BJ (cell line): ENCODE data around the gene VWCE. TPM values are rescaled to one million over a fixed set of nuclear protein-coding genes. Genes with fewer than 3 reads are reported as not detected.
"Not testable (repeated sequence)": the region's sequence is repeated elsewhere in the genome, so short reads cannot be mapped to it uniquely, and the experiment has no call there.

Source experiments
- CTCF ChIA-PET: fragments of 350-600 bp; formaldehyde crosslinking; extraction: SDS; loops from one replicate; lab custom pipeline; 2021; ENCODE audit warnings: antibody characterized with exemption, inconsistent platforms; lab: Yijun Ruan, JAX
- POLR2A ChIA-PET: fragments of 300-600 bp; sonication (Branson Sonifier 250); formaldehyde crosslinking; extraction: SDS; loops from one replicate; lab custom pipeline; 2021; ENCODE audit warnings: antibody characterized with exemption; lab: Charles Lee
- DNase-seq: peaks from one replicate; pipeline ENCODE4 v3.0.0-alpha.2; 2011; ENCODE audit warnings: low read depth
- H3K27me3 ChIP-seq: 2 replicates; pipeline ENCODE4 v1.6.0; 2011; ENCODE audit warnings: low read length; ENCODE audit not compliant: control insufficient read depth, insufficient read depth
- H3K36me3 ChIP-seq: 2 replicates; pipeline ENCODE4 v1.5.1; 2011; ENCODE audit warnings: low read length; ENCODE audit not compliant: control insufficient read depth, insufficient read depth
- H3K4me3 ChIP-seq: 2 replicates; pipeline ENCODE4 v1.5.1; 2011; ENCODE audit warnings: low read depth, mild to moderate bottlenecking, control low read depth, low read length
- polyA plus RNA-seq: library from polyadenylated mRNA; depleted of rRNA; stranded (reverse); fragments of >200 nt; gene quantifications from 2 replicates; pipeline ENCODE4 v1.2.3, GENCODE V29; 2011

The VWCE gene
- polyA plus RNA-seq, 1 experiment: 1.4 TPM

DNA sequence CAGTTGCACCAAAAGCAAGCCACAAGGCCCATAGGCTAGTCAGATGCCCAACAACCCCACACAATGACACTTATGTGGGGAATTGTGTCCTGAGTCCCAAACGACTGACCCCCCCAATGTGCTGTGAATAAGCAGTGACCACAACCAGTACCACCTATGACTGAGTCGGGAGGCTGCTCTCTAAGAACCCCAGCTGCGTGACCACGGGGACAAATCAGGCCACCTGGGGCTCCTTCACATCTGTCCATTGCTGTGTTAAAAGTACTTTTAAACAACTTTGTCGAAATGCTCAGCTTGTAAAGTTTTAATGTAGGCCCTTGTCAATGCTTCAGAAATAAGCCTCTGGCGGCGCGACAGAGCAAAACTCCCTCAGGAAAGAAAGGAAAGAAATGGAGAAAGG lies 54.8 kb downstream of the VWCE start:
- POLR2A ChIA-PET, DNase-seq, H3K4me3 ChIP-seq, H3K36me3 ChIP-seq, H3K27me3 ChIP-seq, CTCF ChIA-PET: not testable (repeated sequence)

DNA sequence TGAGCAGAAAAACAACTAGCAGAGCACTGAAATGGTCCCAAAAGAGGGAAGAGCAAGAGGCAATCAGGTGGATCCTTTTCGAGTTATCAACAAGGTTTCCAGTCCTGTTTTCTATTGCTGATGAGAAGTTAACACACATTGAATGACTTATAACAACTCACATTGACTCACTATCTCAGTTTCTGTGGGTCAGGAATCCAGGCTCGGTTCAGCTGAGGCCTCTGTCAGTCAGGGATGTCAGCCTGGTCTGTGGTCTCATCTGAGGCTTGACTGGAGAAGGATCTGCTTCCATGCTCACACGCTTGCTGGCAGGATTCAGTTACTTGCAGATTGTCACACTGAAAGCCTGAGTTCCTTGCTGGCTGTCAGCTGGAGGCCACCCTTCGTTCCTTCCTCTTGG lies 58.0 kb downstream of the VWCE start:
- H3K27me3 ChIP-seq, DNase-seq, POLR2A ChIA-PET, H3K36me3 ChIP-seq, H3K4me3 ChIP-seq, CTCF ChIA-PET: not testable (repeated sequence)

DNA sequence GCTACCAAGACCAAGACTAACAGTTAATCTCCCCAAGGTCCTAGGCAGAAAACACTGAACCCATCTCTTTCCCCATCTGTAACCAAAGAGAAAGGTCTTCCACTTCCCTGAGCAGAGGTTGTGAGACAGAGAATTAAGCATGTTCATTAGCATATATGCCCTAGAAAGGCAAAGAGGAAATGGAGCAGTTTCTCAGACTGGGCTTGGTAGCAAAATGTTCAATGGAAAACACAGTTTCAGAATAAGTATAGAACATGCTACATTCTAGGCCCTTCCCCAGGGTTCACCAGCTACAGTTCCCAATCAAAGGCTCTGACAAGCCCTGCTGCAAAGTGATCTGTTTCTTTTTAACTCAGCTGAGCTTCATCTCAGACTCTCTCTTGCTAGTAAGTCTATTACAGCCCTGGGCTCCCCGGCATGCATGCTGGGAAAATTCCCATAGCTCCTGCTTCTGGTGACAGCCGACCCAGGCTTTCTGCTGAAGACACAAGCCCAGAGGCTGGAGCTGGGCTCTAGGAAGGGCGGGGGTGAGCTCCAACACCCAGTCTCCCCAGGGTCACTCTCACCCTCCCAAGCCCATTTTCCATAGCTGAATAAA lies 62.5 kb downstream of the VWCE start:
- DNase-seq, H3K4me3 ChIP-seq, POLR2A ChIA-PET, H3K36me3 ChIP-seq, CTCF ChIA-PET, H3K27me3 ChIP-seq: not testable (repeated sequence)

DNA sequence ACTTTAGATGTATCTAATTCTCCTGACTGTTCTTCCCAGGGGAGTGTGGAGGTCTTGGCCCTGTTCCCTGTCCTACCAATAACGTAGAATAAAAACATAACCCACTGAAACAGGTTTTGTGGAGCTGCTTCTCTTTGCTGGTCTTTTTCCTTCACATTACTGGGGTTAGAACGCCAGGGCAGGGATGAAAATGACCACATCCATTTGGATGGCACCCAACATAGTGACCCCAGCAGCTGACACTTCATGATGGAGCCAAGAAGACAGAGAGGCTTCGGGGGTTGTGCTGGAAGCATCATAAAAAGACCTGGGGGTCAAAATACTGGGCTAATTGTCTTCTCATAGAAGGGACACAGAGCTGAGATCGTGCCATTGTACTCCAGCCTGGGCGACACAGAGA lies 63.5 kb downstream of the VWCE start:
- H3K4me3 ChIP-seq, POLR2A ChIA-PET, H3K27me3 ChIP-seq, H3K36me3 ChIP-seq, DNase-seq, CTCF ChIA-PET: not testable (repeated sequence)

DNA sequence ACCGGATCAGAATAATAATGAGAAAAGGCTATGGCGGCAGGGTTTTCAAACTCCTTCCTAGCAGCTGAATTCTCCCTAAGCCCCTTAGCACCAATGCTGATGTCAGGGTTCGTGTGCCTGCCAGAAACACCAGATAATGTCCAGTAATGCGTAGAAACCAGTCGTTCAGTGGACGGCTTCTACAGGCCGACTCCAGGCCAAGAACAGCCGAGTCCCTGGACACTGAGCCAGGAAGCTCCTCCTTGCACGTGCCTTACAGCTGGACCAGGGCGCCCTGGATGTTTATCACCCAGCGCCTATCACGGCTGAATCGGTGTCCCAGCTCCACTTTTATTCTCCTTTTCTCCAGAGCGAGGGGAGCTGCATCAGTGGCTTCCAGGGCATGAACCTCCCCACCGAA lies 64.1 kb downstream of the VWCE start:
- H3K36me3 ChIP-seq, H3K4me3 ChIP-seq, DNase-seq, CTCF ChIA-PET, H3K27me3 ChIP-seq, POLR2A ChIA-PET: not testable (repeated sequence)

DNA sequence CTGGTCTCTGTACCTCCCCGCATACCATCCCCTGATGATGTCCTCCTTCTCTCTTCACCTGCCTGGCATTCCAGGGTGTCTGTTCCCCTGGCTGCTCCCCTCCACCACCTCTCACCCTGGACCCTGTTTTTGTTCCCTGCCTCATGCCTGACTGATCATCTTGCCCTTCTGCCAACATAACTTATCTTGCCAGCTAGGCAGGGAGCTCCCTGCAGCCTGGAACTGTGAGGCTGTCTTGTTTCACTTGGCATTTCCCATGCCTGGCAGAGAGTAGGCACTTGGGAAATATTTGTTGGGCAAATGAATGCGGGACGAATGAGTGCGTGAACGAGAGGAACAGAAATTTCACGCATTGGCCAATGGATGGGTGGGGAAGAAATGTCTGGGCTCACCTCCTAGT lies 65.7 kb downstream of the VWCE start:
- H3K27me3 ChIP-seq, H3K36me3 ChIP-seq, POLR2A ChIA-PET, H3K4me3 ChIP-seq, CTCF ChIA-PET, DNase-seq: not testable (repeated sequence)

DNA sequence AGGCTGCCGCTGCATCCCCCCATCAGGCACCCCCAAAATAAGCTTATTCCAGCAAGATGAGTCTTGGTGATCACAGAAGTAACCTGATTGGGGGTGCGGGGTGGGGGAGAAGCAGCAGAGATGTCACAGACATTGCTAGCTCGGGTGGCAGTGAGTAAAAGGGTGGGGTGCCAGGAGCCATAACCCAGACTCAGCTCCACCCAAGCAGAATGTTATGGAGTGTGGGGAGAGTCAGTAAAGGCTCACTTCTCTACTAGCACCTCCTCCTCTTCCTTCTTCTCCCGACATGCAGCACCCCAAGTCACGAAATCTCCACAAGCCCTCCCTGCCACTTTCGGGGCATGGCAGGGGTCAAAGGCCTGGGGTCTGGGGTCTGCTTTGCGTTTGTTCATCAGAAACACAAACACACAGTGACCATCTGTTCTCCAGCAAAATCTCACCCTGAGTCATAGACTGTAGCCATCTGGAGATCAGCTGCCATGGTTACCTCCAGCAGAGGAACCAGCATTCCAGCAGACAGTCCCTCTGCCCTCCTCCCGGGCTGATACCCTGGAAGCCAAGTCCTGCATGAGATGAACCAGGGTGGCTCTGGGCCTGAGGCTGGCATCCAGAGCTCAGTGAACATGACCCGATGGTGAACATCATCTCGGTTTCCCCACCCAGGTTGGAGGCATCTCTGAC lies 68.5 kb downstream of the VWCE start:
- H3K36me3 ChIP-seq, H3K27me3 ChIP-seq, CTCF ChIA-PET, H3K4me3 ChIP-seq, DNase-seq, POLR2A ChIA-PET: not testable (repeated sequence)

DNA sequence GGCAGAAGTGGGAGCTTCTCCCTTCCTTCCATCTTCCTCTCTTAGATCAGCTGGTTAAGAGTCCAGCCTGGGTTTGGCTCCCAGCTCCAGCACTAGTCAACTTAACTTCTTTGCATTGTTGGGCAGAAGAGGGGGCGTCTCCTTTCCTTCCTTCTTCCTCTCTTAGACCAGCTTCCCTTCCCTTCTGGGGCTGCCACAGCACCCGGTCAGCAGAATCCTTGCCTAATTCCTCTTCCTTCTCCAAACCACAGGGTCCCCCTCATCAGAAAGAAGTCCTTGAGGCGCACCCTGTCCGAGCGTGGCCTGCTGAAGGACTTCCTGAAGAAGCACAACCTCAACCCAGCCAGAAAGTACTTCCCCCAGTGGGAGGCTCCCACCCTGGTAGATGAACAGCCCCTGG lies 72.4 kb downstream of the VWCE start:
- DNase-seq, CTCF ChIA-PET, H3K36me3 ChIP-seq, H3K4me3 ChIP-seq, POLR2A ChIA-PET, H3K27me3 ChIP-seq: not testable (repeated sequence)

DNA sequence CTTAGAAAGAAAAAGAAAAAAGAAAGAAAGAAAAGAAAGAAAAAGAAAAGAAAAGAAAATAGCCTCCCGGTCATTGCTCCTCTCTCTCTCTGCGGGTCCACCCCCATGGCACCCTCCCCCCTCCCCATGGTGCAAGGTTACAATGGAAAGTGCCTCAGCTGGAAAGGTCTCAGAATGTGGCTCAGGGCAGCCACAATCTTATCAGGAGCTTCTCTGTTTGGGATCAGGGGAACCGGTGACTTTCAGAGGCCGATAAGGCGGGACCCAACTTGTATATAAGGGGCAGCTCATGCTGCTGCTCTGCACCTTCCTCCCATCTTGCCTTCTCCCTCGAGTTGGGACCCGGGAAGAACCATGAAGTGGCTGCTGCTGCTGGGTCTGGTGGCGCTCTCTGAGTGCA lies 73.1 kb downstream of the VWCE start, which contains the start of gene PGA4:
PGA4 (plus strand) TSS at position 301 of the 400 bp plus-strand sequence; CDS start at position 355, 54 bp downstream.
- POLR2A ChIA-PET, CTCF ChIA-PET, H3K4me3 ChIP-seq, DNase-seq, H3K27me3 ChIP-seq, H3K36me3 ChIP-seq: not testable (repeated sequence)

DNA sequence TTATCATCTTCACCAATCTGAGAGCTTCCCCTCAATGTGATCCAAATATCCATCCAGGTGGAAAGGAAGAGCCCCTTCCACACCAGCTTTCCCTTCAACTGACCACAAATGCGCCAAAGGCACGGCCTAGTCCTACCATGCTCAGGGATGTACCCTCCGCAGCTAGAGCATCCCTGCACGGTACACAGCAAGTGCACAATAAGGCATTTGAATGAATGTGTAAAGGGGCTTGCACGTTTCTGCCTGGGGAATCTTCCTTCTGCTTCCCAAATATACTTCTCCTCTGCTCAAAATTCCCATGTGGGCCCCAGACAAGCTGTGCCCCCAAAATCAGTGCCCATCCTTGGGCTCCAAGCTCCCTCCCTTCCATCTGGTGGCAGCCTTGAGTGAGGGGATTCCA lies 76.1 kb downstream of the VWCE start:
- H3K36me3 ChIP-seq, POLR2A ChIA-PET, DNase-seq, H3K4me3 ChIP-seq, H3K27me3 ChIP-seq, CTCF ChIA-PET: not testable (repeated sequence)

DNA sequence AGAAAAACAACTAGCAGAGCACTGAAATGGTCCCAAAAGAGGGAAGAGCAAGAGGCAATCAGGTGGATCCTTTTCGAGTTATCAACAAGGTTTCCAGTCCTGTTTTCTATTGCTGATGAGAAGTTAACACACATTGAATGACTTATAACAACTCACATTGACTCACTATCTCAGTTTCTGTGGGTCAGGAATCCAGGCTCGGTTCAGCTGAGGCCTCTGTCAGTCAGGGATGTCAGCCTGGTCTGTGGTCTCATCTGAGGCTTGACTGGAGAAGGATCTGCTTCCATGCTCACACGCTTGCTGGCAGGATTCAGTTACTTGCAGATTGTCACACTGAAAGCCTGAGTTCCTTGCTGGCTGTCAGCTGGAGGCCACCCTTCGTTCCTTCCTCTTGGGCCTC lies 76.8 kb downstream of the VWCE start:
- CTCF ChIA-PET, H3K27me3 ChIP-seq, H3K36me3 ChIP-seq, POLR2A ChIA-PET, H3K4me3 ChIP-seq, DNase-seq: not testable (repeated sequence)

DNA sequence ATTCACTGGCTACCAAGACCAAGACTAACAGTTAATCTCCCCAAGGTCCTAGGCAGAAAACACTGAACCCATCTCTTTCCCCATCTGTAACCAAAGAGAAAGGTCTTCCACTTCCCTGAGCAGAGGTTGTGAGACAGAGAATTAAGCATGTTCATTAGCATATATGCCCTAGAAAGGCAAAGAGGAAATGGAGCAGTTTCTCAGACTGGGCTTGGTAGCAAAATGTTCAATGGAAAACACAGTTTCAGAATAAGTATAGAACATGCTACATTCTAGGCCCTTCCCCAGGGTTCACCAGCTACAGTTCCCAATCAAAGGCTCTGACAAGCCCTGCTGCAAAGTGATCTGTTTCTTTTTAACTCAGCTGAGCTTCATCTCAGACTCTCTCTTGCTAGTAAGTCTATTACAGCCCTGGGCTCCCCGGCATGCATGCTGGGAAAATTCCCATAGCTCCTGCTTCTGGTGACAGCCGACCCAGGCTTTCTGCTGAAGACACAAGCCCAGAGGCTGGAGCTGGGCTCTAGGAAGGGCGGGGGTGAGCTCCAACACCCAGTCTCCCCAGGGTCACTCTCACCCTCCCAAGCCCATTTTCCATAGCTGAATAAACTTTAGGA lies 81.3 kb downstream of the VWCE start:
- H3K4me3 ChIP-seq, H3K27me3 ChIP-seq, H3K36me3 ChIP-seq, CTCF ChIA-PET, DNase-seq, POLR2A ChIA-PET: not testable (repeated sequence)

DNA sequence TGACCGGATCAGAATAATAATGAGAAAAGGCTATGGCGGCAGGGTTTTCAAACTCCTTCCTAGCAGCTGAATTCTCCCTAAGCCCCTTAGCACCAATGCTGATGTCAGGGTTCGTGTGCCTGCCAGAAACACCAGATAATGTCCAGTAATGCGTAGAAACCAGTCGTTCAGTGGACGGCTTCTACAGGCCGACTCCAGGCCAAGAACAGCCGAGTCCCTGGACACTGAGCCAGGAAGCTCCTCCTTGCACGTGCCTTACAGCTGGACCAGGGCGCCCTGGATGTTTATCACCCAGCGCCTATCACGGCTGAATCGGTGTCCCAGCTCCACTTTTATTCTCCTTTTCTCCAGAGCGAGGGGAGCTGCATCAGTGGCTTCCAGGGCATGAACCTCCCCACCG lies 82.9 kb downstream of the VWCE start:
- CTCF ChIA-PET, DNase-seq, H3K27me3 ChIP-seq, POLR2A ChIA-PET, H3K4me3 ChIP-seq, H3K36me3 ChIP-seq: not testable (repeated sequence)
